Astrocyte (in vitro differentiated cells and primary cell): ENCODE results near the gene AP2B1. TPM values are rescaled to one million over a fixed set of nuclear protein-coding genes. Genes with fewer than 3 reads are reported as not detected.

Experiments
- DNase-seq: peaks from one replicate; pipeline ENCODE4 v3.0.0-alpha.2; 2010; ENCODE audit warnings: low read depth
- FAIRE-seq: peaks from 2 replicates; lab custom pipeline; 2011; peaks lifted over from hg19 to GRCh38; lab: Jason Lieb, UNC
- H2AFZ ChIP-seq: 2 replicates; pipeline ENCODE4 v1.6.0; 2012; ENCODE audit warnings: low read depth, low read length, inconsistent platforms
- H3K27ac ChIP-seq: 2 replicates; pipeline ENCODE4 v1.5.1; 2011; ENCODE audit warnings: low read depth, low read length, inconsistent platforms
- H3K27me3 ChIP-seq: 2 replicates; pipeline ENCODE4 v1.6.0; 2011; ENCODE audit warnings: low read length, inconsistent platforms; ENCODE audit not compliant: insufficient read depth
- H3K36me3 ChIP-seq: 2 replicates; pipeline ENCODE4 v1.5.1; 2011; ENCODE audit warnings: low read length, inconsistent platforms; ENCODE audit not compliant: insufficient read depth
- H3K4me1 ChIP-seq: 2 replicates; pipeline ENCODE4 v1.5.1; 2011; ENCODE audit warnings: low read length, inconsistent platforms; ENCODE audit not compliant: insufficient read depth
- H3K4me2 ChIP-seq: 2 replicates; pipeline ENCODE4 v1.6.0; 2012; ENCODE audit warnings: low read length, inconsistent platforms
- H3K4me3 ChIP-seq: 2 replicates; pipeline ENCODE4 v1.5.1; 2011; ENCODE audit warnings: low read depth, mild to moderate bottlenecking, low read length, inconsistent platforms; ENCODE audit not compliant: insufficient read depth
- H3K79me2 ChIP-seq: 2 replicates; pipeline ENCODE4 v1.6.0; 2012; ENCODE audit warnings: mild to moderate bottlenecking, low read length, inconsistent platforms; ENCODE audit not compliant: insufficient read depth
- H3K9ac ChIP-seq: 2 replicates; pipeline ENCODE4 v1.6.0; 2012; ENCODE audit warnings: mild to moderate bottlenecking, low read length, inconsistent platforms
- H3K9me3 ChIP-seq: 2 replicates; pipeline ENCODE4 v1.5.1; 2012; ENCODE audit warnings: low read depth, mild to moderate bottlenecking, low read length, inconsistent platforms; ENCODE audit not compliant: insufficient read depth
- H4K20me1 ChIP-seq: 2 replicates; pipeline ENCODE4 v1.6.0; 2012; ENCODE audit warnings: low read length, inconsistent platforms; ENCODE audit not compliant: insufficient read depth
- H3K27ac Mint-ChIP-seq: one replicate; pipeline ENCODE4 v1.8.0; 2021; ENCODE audit warnings: mild to moderate bottlenecking, mixed read lengths; ENCODE audit not compliant: unreplicated experiment
- H3K27me3 Mint-ChIP-seq: one replicate; pipeline ENCODE4 v1.8.0; 2021; ENCODE audit warnings: low read depth, mixed read lengths; ENCODE audit not compliant: unreplicated experiment
- H3K36me3 Mint-ChIP-seq: one replicate; pipeline ENCODE4 v1.8.0; 2021; ENCODE audit warnings: low read depth, mixed read lengths; ENCODE audit not compliant: unreplicated experiment
- H3K4me1 Mint-ChIP-seq: one replicate; pipeline ENCODE4 v1.8.0; 2021; ENCODE audit warnings: low read depth, mixed read lengths; ENCODE audit not compliant: unreplicated experiment
- H3K4me3 Mint-ChIP-seq: one replicate; pipeline ENCODE4 v1.8.0; 2021; ENCODE audit warnings: mild to moderate bottlenecking, moderate library complexity, mixed read lengths; ENCODE audit not compliant: unreplicated experiment
- H3K9me3 Mint-ChIP-seq: one replicate; pipeline ENCODE4 v1.8.0; 2021; ENCODE audit warnings: mild to moderate bottlenecking, mixed read lengths; ENCODE audit not compliant: unreplicated experiment
- EZH2 ChIP-seq: IDR thresholded peaks from 2 replicates; pipeline ENCODE4 v1.6.1; 2012; ENCODE audit warnings: mild to moderate bottlenecking, low read length, inconsistent platforms; ENCODE audit not compliant: insufficient read depth
- total RNA-seq: library from RNA; stranded (reverse); gene quantifications from 2 replicates; pipeline ENCODE4 v1.2.1, GENCODE V29; 2021
- TF ChIP-seq, protein P1 (sequence below): IDR thresholded peaks from 2 replicates; pipeline ENCODE4 v1.5.1; 2011; ENCODE audit warnings: low read depth, mild to moderate bottlenecking, inconsistent platforms, low read length, moderate library complexity; ENCODE audit not compliant: insufficient read depth

AP2B1 gene
- total RNA-seq, 1 donor from 2014 or later = 313 TPM

DNA sequence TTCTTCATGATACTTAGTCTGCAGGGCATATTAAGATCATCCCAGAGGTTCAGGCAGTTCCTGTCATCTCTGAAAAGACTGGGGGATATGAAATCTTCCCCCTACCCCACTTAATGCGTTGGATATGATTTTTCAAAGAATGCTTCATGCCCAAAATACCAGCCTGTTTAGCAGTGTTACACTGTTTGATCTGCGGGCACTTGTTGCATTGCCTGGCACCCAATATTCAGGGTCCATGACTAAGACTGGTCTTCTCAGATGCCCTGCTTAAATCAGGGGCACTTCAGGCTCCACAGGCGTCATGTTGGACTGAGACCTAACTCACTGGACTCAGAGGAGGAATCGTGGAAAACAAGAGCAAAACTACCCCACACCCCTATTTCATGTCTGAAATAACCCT, 137.9 kb downstream of the AP2B1 start:
- peaks cover 29% of the 10 kb centered on the region for H3K36me3 ChIP-seq
- peaks cover 11% of the 10 kb centered on the region for H3K36me3 Mint-ChIP-seq
- FAIRE-seq = no peak
- no peak overlapping the region for H3K4me2 ChIP-seq
- H3K4me1 ChIP-seq = peaks cover 20% of the 10 kb centered on the region
- no peak for TF ChIP-seq EZH2
- TF ChIP-seq, protein P1, sequence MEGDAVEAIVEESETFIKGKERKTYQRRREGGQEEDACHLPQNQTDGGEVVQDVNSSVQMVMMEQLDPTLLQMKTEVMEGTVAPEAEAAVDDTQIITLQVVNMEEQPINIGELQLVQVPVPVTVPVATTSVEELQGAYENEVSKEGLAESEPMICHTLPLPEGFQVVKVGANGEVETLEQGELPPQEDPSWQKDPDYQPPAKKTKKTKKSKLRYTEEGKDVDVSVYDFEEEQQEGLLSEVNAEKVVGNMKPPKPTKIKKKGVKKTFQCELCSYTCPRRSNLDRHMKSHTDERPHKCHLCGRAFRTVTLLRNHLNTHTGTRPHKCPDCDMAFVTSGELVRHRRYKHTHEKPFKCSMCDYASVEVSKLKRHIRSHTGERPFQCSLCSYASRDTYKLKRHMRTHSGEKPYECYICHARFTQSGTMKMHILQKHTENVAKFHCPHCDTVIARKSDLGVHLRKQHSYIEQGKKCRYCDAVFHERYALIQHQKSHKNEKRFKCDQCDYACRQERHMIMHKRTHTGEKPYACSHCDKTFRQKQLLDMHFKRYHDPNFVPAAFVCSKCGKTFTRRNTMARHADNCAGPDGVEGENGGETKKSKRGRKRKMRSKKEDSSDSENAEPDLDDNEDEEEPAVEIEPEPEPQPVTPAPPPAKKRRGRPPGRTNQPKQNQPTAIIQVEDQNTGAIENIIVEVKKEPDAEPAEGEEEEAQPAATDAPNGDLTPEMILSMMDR = no peak
- no peak overlapping the region for H3K27ac Mint-ChIP-seq
- H3K4me3 ChIP-seq = no peak overlapping the region
- no peaks in the 10 kb centered on the region for H3K9me3 Mint-ChIP-seq
- no peaks in the 10 kb centered on the region for H3K27me3 Mint-ChIP-seq
- H3K4me1 Mint-ChIP-seq = peaks cover 27% of the 10 kb centered on the region
- no peak overlapping the region for H3K4me3 Mint-ChIP-seq
- H3K27me3 ChIP-seq = no peaks in the 10 kb centered on the region
- H3K27ac ChIP-seq = no peak overlapping the region
- no peaks in the 10 kb centered on the region for H3K9me3 ChIP-seq
- H3K9ac ChIP-seq = no peak overlapping the region
- H3K79me2 ChIP-seq = no peaks in the 10 kb centered on the region
- H2AFZ ChIP-seq = no peak overlapping the region
- DNase-seq = no peak
- H4K20me1 ChIP-seq = peaks cover 32% of the 10 kb centered on the region

DNA sequence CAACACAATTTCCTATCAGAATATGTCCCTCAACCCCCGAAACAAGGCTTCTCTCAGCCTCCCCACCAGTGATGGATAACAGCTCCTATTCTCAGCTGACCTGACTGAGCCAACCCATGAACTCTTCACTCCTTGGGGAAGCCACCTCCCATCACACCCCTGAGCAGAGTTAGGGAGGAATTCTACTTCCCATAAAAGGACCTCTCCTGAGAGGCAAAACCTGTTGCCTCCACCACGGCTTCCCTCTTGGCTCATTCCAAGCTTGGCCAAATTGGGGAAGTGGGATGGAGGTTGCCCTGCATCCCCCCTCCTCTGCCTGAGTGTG, 138.6 kb downstream of the AP2B1 start:
- Mint-ChIP-seq H3K9me3 (no peaks in the 10 kb centered on the region), H3K27me3 (no peaks in the 10 kb centered on the region), H3K4me1 (peaks cover 32% of the 10 kb centered on the region), H3K36me3 (peaks cover 14% of the 10 kb centered on the region), H3K4me3 (no peak overlapping the region), H3K27ac (peak overlapping the region; percentile 30)
- no peak overlapping the region for H2AFZ ChIP-seq
- H3K9ac ChIP-seq = peak overlapping the region; percentile 14
- peaks cover 29% of the 10 kb centered on the region for H3K36me3 ChIP-seq
- FAIRE-seq (no peak), DNase-seq (no peak)
- H3K4me3 ChIP-seq = no peak overlapping the region
- H4K20me1 ChIP-seq = peaks cover 34% of the 10 kb centered on the region
- no peak overlapping the region for H3K27ac ChIP-seq
- no peaks in the 10 kb centered on the region for H3K79me2 ChIP-seq
- H3K4me2 ChIP-seq = no peak overlapping the region
- TF ChIP-seq EZH2 = no peak
- TF ChIP-seq, protein P1 = no peak
- H3K9me3 ChIP-seq = no peaks in the 10 kb centered on the region
- H3K4me1 ChIP-seq = peaks cover 24% of the 10 kb centered on the region
- H3K27me3 ChIP-seq = no peaks in the 10 kb centered on the region

DNA sequence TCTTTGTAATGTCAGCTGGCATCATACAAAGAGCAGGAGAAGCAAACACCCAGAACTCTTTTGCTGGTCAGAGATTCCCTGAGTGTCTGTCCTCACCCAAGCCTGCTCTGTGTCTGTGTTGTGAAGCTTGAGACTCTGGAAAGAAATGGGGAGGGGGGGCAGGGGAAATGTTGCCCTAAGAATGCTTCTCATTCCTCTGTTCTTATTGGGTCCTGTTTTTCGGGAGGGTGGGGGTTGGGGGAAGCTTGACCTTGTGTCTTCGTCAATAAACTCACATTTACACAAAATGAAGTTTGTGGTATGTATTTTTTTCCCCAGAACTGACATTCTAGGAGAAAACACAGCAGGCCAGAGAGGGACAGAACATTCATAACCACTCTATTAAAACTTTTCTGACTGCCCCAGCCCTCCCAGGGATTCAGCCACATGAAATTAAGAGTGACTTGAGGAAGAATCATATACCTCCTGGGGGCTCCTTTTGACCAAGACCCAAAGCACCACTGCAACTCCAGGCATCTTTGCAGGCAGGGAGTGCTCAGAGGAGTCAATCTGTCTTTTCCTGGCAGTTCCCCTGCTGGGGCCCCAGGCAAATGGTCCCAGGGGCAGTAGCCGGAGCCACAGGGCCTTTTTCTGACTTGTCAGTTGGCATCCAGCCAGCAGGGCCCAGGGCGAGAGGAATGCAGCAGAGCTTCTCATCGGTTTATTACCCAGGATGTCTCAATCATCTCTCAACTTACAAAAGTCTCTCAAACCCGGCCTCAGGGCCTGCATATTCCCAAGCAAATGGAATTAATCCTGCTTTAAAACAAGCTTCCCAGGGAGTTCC, 139.2 kb downstream of the AP2B1 start:
- H3K4me3 Mint-ChIP-seq = no peak overlapping the region
- peak overlapping the region; percentile 4 for H3K27ac ChIP-seq
- H2AFZ ChIP-seq = no peak overlapping the region
- H3K36me3 ChIP-seq = peaks cover 29% of the 10 kb centered on the region
- H3K9ac ChIP-seq = peak overlapping the region; percentile 14
- no peaks in the 10 kb centered on the region for H3K79me2 ChIP-seq
- H3K9me3 Mint-ChIP-seq = no peaks in the 10 kb centered on the region
- no peak for TF ChIP-seq EZH2
- TF ChIP-seq, protein P1 = no peak
- H4K20me1 ChIP-seq = peaks cover 35% of the 10 kb centered on the region
- peak; percentile 62 for DNase-seq
- H3K27me3 Mint-ChIP-seq = no peaks in the 10 kb centered on the region
- peaks cover 36% of the 10 kb centered on the region for H3K4me1 Mint-ChIP-seq
- H3K4me3 ChIP-seq = no peak overlapping the region
- H3K9me3 ChIP-seq = no peaks in the 10 kb centered on the region
- no peaks in the 10 kb centered on the region for H3K27me3 ChIP-seq
- H3K27ac Mint-ChIP-seq = no peak overlapping the region
- FAIRE-seq = no peak
- H3K36me3 Mint-ChIP-seq = peaks cover 14% of the 10 kb centered on the region
- H3K4me2 ChIP-seq = peak overlapping the region; percentile 49
- peaks cover 29% of the 10 kb centered on the region for H3K4me1 ChIP-seq
